HT1080 (cell line): ENCODE results near the gene CMBL. TPM values are rescaled to one million over a fixed set of nuclear protein-coding genes. Genes with fewer than 3 reads are reported as not detected.
A peak's percentile ranks its signal among the peaks of the same experiment; 100 is the strongest.
"Not testable (repeated sequence)": the region's sequence is repeated elsewhere in the genome, so short reads cannot be mapped to it uniquely, and the experiment has no call there.

Source experiments
- DNase-seq: peaks from one replicate; pipeline ENCODE4 v3.0.0-alpha.2; 2015; ENCODE audit warnings: low read depth
- polyA plus RNA-seq, 2 experiments: library from polyadenylated mRNA; depleted of rRNA; stranded (reverse); fragments of >200 nt; gene quantifications; 2 replicates each; pipeline ENCODE4 v1.2.3, GENCODE V29; 2015
- total RNA-seq: library from RNA; depleted of rRNA; stranded (reverse); fragments of >200 nt; shearing (Covaris generic); gene quantifications from 2 replicates; pipeline ENCODE4 v1.2.3, GENCODE V29; 2014; rRNA removed

Gene CMBL
- 18.6 and 19.9 TPM in 2 replicates for total RNA-seq
- polyA plus RNA-seq (2015; cell fraction: cytosol; rRNA removed) = 96.0 and 101 TPM in 2 replicates
- polyA plus RNA-seq (2015; cell fraction: nucleus; rRNA removed) = 58.4 and 64.7 TPM in 2 replicates

- DNase-seq = peak; percentile 78
Measured at GRCh38 chr5:10307206-10308148, at the start of gene CMBL. CMBL (minus strand) TSS chr5:10307902; CDS start chr5:10290762, 17,140 bp downstream.

GRCh38 chr5:10355071-10355889 is 47.6 kb upstream of the CMBL start:
- DNase-seq = peak; percentile 49

GRCh38 chr5:10354048-10354872 is 46.6 kb upstream of the CMBL start:
- DNase-seq = peak; percentile 63

- DNase-seq = peak; percentile 93
Measured at GRCh38 chr5:10353241-10354047, 45.7 kb upstream of the CMBL start, which contains the start of gene MARCHF6. MARCHF6 (plus strand) TSS chr5:10353695; CDS start chr5:10353899, 204 bp downstream.

GRCh38 chr5:10352430-10353240 is 44.9 kb upstream of the CMBL start:
- no peak for DNase-seq

- DNase-seq = no peak
Measured at GRCh38 chr5:10351919-10352318, 44.2 kb upstream of the CMBL start.

- peak; percentile 83 for DNase-seq
Measured at GRCh38 chr5:10351199-10351905, 43.6 kb upstream of the CMBL start.

- no peak for DNase-seq
Measured at GRCh38 chr5:10348258-10348657, 40.6 kb upstream of the CMBL start.

- DNase-seq = not testable (repeated sequence)
Measured at GRCh38 chr5:10344461-10345106, 36.9 kb upstream of the CMBL start.

- DNase-seq = no peak
Measured at GRCh38 chr5:10343486-10343885, 35.8 kb upstream of the CMBL start.

GRCh38 chr5:10339958-10340357 is 32.3 kb upstream of the CMBL start:
- no peak for DNase-seq

GRCh38 chr5:10339058-10339811 is 31.5 kb upstream of the CMBL start:
- no peak for DNase-seq

- DNase-seq = no peak
Measured at GRCh38 chr5:10338686-10339057, 31.0 kb upstream of the CMBL start.

GRCh38 chr5:10337986-10338385 is 30.3 kb upstream of the CMBL start:
- no peak for DNase-seq

- DNase-seq = no peak
Measured at GRCh38 chr5:10337107-10337506, 29.4 kb upstream of the CMBL start.

GRCh38 chr5:10335711-10336470 is 28.2 kb upstream of the CMBL start:
- DNase-seq = no peak
